SK-N-MC (cell line): ENCODE measurements around the gene NR1D1.

ENCODE experiments used
- EZH2 ChIP-seq: fragments of 200-600 bp; sonication (generic); IDR thresholded peaks from one replicate; pipeline ENCODE4 v1.6.1; 2017; ENCODE audit warnings: antibody characterized with exemption
- FOXP2 ChIP-seq: optimal IDR thresholded peaks from 2 replicates; pipeline ENCODE3; 2011; ENCODE audit warnings: mild to moderate bottlenecking, moderate library complexity; ENCODE audit not compliant: insufficient read depth; ENCODE audit errors: extremely low read length, control extremely low read depth
- POLR2AphosphoS5 ChIP-seq: IDR thresholded peaks from 2 replicates; pipeline ENCODE4 v1.6.1; 2012; ENCODE audit warnings: mild to moderate bottlenecking, low read depth, low read length, borderline replicate concordance

- TF ChIP-seq POLR2AphosphoS5 (no peak), EZH2 (no peak), FOXP2 (no peak)
These were observed 30.4 kb downstream of the NR1D1 start for GRCh38 chr17:40069751-40070708.
